ENCODE results near the gene CHRM3. TPM values are rescaled to one million over a fixed set of nuclear protein-coding genes. Genes with fewer than 3 reads are reported as not detected.

The CHRM3 gene
- under 1 TPM in 3 of 4 donors, not detected in 1; 0.07 to 0.55 (median 0.07) TPM for total RNA-seq

DNA sequence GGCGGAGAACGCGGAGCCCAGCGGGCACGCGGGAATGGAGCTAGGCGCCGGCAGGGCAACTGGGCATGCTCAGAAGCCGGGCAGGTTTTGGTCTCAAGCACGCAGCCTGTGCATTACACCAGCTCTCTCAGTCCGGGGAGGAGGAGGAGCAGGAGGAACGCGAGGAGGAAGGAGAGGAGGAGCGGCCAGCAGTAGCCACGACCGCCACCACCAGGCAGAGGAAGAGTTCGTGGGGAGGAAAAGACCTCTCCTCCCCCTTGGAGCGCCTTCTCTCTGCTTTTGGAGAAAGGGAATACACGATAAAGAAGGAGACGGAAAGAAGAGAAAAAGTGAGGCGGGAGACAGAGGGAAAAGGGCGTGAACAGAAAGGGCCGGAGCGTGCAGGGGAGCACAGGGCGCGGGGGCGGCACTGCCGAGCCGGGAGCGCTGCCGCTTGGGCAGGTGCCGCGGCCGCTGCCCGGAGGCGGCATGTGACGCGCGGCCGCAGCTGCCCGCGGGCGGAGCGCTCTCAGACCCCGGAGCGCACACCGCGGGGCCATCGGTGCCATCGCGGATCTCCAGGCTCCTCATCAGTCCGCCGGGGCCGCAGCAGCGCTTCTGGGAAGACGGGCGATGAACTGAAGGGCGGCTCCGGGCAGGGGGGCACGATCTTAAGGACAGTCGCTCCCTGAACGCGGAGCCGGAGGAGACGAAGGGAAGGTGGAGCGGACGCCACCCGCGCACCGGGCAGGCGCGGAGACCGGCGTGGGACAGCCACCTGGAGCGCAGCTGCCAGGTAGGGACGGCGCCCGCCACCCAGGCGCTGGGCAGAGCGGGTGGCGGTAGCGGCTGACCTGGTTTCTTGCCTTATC, at the start of gene CHRM3:
Gene CHRM3 (plus strand): TSS at position 116 of the 851 bp plus-strand sequence. CDS start 520,884 bp downstream, outside the sequence.
- ATAC-seq: no peak
- H3K27ac ChIP-seq: no peak within 1 kb of the TSS

DNA sequence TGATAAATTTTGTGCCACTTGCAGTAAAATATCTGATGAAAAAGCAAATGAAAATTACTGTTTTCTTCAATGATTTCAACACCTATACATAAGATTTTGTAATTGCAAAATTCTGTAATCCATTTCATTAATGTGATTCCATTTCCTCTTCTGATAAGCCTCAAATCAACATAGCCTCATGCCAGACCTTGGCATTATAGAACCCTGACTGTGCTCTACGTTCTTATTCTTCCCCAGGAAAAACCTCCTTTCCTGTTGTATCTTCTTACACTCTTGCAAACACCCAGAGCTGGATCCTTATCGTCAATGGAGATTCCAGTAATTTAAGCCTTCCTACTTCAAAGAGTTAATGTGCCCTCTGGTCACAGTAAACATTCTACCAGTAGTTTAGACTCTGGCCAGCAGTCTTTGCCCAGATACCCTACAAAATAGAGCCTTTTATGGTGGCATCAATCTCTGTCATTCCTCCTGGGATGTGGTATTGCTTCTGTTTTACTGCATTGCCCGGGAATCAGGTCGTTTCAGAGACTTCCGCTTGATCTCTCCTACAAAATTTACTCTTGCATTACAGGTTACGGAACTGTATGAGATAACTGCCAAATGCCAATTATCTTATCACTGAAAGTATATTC, 48.5 kb upstream of the CHRM3 start:
- Histone ChIP-seq H3K4me3 (no peak overlapping the region), H3K4me1 (no peaks in the 10 kb centered on the region), H3K9me3 (peaks cover 0 to 3% (median 0%) of the 10 kb centered on the region in 3 donors), H3K27me3 (no peaks in the 10 kb centered on the region), H3K36me3 (no peaks in the 10 kb centered on the region), H3K27ac (no peak overlapping the region)
- TF ChIP-seq, protein P1, sequence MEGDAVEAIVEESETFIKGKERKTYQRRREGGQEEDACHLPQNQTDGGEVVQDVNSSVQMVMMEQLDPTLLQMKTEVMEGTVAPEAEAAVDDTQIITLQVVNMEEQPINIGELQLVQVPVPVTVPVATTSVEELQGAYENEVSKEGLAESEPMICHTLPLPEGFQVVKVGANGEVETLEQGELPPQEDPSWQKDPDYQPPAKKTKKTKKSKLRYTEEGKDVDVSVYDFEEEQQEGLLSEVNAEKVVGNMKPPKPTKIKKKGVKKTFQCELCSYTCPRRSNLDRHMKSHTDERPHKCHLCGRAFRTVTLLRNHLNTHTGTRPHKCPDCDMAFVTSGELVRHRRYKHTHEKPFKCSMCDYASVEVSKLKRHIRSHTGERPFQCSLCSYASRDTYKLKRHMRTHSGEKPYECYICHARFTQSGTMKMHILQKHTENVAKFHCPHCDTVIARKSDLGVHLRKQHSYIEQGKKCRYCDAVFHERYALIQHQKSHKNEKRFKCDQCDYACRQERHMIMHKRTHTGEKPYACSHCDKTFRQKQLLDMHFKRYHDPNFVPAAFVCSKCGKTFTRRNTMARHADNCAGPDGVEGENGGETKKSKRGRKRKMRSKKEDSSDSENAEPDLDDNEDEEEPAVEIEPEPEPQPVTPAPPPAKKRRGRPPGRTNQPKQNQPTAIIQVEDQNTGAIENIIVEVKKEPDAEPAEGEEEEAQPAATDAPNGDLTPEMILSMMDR (IDR thresholded peaks at IDR 0.05 in 4 of 5, conservative IDR thresholded peaks at IDR 0.05 in 1 of 5): no peak
- no peak for TF ChIP-seq POLR2A (IDR thresholded peaks at IDR 0.05)
- DNase-seq (no peak), ATAC-seq (no peak)
- intact Hi-C loops (cut with DNase I; ENCODE audit: low total_unique reads): no loop called here
- in situ Hi-C loops (cut with MboI; ENCODE audit: low sequenced_read_pairs in 4 of 4): no loop called here

More for the DNA sequence above, at the start of gene CHRM3:
- no peaks in the 10 kb centered on the region for H3K9me3 ChIP-seq
- H3K27me3 ChIP-seq: peaks cover 24 to 35% (median 31%) of the 10 kb centered on the region in 3 donors
- peak within 1 kb of the TSS in 3 of 4 donors; percentile 11 to 32 (median 11) for H3K4me3 ChIP-seq
- DNase-seq: no peak
- in situ Hi-C loops (cut with MboI; ENCODE audit: low sequenced_read_pairs in 4 of 4): no loop called here
- intact Hi-C loops (cut with DNase I; ENCODE audit: low total_unique reads): no loop called here
- TF ChIP-seq, protein P1 (IDR thresholded peaks at IDR 0.05 in 4 of 5, conservative IDR thresholded peaks at IDR 0.05 in 1 of 5): no peak
- no peak for TF ChIP-seq POLR2A (IDR thresholded peaks at IDR 0.05)
- no peaks in the 10 kb centered on the region for H3K4me1 ChIP-seq
- no peaks in the 10 kb centered on the region for H3K36me3 ChIP-seq

DNA sequence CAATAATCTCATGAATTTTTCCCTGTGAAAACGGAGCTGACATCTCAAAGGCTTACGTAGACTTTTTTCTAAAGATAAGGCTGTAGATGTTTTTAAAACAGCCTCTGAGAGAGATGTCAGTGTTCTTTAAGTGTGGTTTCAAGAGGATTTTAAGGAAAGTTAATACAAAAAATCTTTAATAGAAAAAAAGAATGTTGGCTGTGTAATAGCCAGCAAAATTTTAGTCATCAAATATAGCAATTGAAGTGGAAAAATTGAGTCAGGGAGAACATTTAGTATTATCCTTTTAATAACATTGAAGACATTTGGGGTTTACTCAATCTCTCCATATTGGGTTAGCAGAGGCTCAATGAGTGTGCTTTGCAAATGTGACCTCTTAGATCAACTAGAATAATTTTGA, 38.6 kb upstream of the CHRM3 start:
- intact Hi-C loops (cut with DNase I; ENCODE audit: low total_unique reads): no loop called here
- Histone ChIP-seq H3K27ac (no peak overlapping the region), H3K9me3 (no peaks in the 10 kb centered on the region)

DNA sequence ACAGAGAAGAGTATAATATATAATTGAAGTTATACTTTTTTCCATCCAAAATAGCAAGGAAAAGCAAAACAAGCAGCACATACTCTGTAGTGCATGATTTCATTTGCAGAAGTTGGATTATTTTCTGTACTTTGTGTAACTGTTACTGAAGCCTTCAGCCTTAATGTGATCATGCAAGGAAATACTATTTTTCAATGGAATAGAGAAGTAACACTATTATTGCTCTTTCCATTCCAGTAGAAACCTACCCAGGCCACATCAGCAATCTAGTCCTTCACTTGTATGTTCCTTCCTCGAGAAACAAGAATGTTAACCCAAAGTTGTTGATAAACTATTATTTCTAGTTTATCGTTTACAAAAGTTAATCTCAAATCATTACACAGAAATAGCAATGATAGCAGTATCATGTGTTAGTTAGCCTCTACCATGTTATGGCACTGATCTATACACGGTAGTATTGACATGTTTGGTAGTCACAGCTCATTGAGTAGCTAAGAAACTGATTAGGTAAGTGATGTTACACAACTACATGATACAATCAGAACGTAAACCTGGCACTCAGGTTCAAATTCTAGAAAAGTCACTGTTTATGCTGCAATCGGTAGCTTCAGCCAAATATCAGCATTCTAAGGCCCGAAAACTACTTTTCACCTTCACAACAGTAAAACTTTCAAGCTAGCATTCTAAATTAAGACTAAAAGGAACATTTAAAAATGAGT, 37.6 kb upstream of the CHRM3 start:
- in situ Hi-C loops (cut with MboI; ENCODE audit: low sequenced_read_pairs in 4 of 4): no loop called here

More for the DNA sequence above, 38.6 kb upstream of the CHRM3 start:
- no peak for DNase-seq
- Histone ChIP-seq H3K36me3 (no peaks in the 10 kb centered on the region), H3K4me1 (no peaks in the 10 kb centered on the region), H3K27me3 (no peaks in the 10 kb centered on the region), H3K4me3 (no peak overlapping the region)
- TF ChIP-seq POLR2A (IDR thresholded peaks at IDR 0.05): no peak
- TF ChIP-seq, protein P1 (IDR thresholded peaks at IDR 0.05 in 4 of 5, conservative IDR thresholded peaks at IDR 0.05 in 1 of 5): no peak
- in situ Hi-C loops (cut with MboI; ENCODE audit: low sequenced_read_pairs in 4 of 4): no loop called here
- ATAC-seq: no peak

More for the DNA sequence above, 37.6 kb upstream of the CHRM3 start:
- intact Hi-C loops (cut with DNase I; ENCODE audit: low total_unique reads): no loop called here
- Histone ChIP-seq H3K27ac (no peak overlapping the region), H3K36me3 (no peaks in the 10 kb centered on the region), H3K9me3 (no peaks in the 10 kb centered on the region), H3K4me3 (no peak overlapping the region), H3K27me3 (no peaks in the 10 kb centered on the region), H3K4me1 (no peaks in the 10 kb centered on the region)
- no peak for DNase-seq
- ATAC-seq: no peak
- no peak for TF ChIP-seq POLR2A (IDR thresholded peaks at IDR 0.05)
- TF ChIP-seq, protein P1 (IDR thresholded peaks at IDR 0.05 in 4 of 5, conservative IDR thresholded peaks at IDR 0.05 in 1 of 5): no peak
